ENCODE measurements around the gene MAN1A1. TPM values are rescaled to one million over a fixed set of nuclear protein-coding genes. Genes with fewer than 3 reads are reported as not detected.
A peak's percentile ranks its signal among the peaks of the same experiment; 100 is the strongest.

Gene MAN1A1
- total RNA-seq, 6 experiments from 2014 or later, result 109 to 191 (median 139) TPM

- Histone ChIP-seq H3K27ac (no peak overlapping the region), H3K27me3 (no peaks in the 10 kb centered on the region), H3K4me1 (peaks cover 0 to 25% (median 9%) of the 10 kb centered on the region in 4 donors), H3K4me3 (no peak overlapping the region), H3K36me3 (peaks cover 0 to 6% (median 0%) of the 10 kb centered on the region in 4 donors), H3K9me3 (no peaks in the 10 kb centered on the region)
- TF ChIP-seq POLR2A (IDR thresholded peaks at IDR 0.05), result no peak
- TF ChIP-seq, protein P1, sequence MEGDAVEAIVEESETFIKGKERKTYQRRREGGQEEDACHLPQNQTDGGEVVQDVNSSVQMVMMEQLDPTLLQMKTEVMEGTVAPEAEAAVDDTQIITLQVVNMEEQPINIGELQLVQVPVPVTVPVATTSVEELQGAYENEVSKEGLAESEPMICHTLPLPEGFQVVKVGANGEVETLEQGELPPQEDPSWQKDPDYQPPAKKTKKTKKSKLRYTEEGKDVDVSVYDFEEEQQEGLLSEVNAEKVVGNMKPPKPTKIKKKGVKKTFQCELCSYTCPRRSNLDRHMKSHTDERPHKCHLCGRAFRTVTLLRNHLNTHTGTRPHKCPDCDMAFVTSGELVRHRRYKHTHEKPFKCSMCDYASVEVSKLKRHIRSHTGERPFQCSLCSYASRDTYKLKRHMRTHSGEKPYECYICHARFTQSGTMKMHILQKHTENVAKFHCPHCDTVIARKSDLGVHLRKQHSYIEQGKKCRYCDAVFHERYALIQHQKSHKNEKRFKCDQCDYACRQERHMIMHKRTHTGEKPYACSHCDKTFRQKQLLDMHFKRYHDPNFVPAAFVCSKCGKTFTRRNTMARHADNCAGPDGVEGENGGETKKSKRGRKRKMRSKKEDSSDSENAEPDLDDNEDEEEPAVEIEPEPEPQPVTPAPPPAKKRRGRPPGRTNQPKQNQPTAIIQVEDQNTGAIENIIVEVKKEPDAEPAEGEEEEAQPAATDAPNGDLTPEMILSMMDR (IDR thresholded peaks at IDR 0.05), result no peak
- peak; percentile 54 to 67 (median 58) for ATAC-seq
- no peak for DNase-seq
- intact Hi-C loops (cut with DNase I), result no loop called here
- WGBS (ENCODE audit: insufficient coverage, low coverage, low lambda C conversion rate, missing lambda C conversion rate), result 88% methylated on average over 4 of the region's 4 CpGs
Observed at GRCh38 chr6:119328892-119329793, 20.4 kb downstream of the MAN1A1 start.

- H3K36me3 ChIP-seq, result peaks cover 0 to 6% (median 0%) of the 10 kb centered on the region in 4 donors
- no peaks in the 10 kb centered on the region for H3K9me3 ChIP-seq
- 66% methylated on average over 2 of the region's 2 CpGs for WGBS (ENCODE audit: insufficient coverage, low coverage, low lambda C conversion rate, missing lambda C conversion rate)
- H3K27me3 ChIP-seq, result no peaks in the 10 kb centered on the region
- no peak for DNase-seq
- peaks cover 0 to 18% (median 9%) of the 10 kb centered on the region in 4 donors for H3K4me1 ChIP-seq
- intact Hi-C loops (cut with DNase I), result no loop called here
- H3K27ac ChIP-seq, result no peak overlapping the region
- ATAC-seq, result no peak
- H3K4me3 ChIP-seq, result no peak overlapping the region
- TF ChIP-seq, protein P1 (IDR thresholded peaks at IDR 0.05), result no peak
- TF ChIP-seq POLR2A (IDR thresholded peaks at IDR 0.05), result no peak
Observed at GRCh38 chr6:119328254-119328653, 21.3 kb downstream of the MAN1A1 start.

- Histone ChIP-seq H3K27ac (no peak overlapping the region), H3K36me3 (peaks cover 0 to 6% (median 0%) of the 10 kb centered on the region in 4 donors), H3K4me1 (peaks cover 0 to 19% (median 10%) of the 10 kb centered on the region in 4 donors), H3K4me3 (no peak overlapping the region), H3K9me3 (no peaks in the 10 kb centered on the region), H3K27me3 (no peaks in the 10 kb centered on the region)
- ATAC-seq (no peak), DNase-seq (no peak)
- TF ChIP-seq, protein P1 (IDR thresholded peaks at IDR 0.05), result no peak
- TF ChIP-seq POLR2A (IDR thresholded peaks at IDR 0.05), result no peak
- intact Hi-C loops (cut with DNase I), result no loop called here
- 92% methylated on average over 2 of the region's 2 CpGs for WGBS (ENCODE audit: insufficient coverage, low coverage, low lambda C conversion rate, missing lambda C conversion rate)
Observed at GRCh38 chr6:119327810-119328209, 21.8 kb downstream of the MAN1A1 start.

DNA sequence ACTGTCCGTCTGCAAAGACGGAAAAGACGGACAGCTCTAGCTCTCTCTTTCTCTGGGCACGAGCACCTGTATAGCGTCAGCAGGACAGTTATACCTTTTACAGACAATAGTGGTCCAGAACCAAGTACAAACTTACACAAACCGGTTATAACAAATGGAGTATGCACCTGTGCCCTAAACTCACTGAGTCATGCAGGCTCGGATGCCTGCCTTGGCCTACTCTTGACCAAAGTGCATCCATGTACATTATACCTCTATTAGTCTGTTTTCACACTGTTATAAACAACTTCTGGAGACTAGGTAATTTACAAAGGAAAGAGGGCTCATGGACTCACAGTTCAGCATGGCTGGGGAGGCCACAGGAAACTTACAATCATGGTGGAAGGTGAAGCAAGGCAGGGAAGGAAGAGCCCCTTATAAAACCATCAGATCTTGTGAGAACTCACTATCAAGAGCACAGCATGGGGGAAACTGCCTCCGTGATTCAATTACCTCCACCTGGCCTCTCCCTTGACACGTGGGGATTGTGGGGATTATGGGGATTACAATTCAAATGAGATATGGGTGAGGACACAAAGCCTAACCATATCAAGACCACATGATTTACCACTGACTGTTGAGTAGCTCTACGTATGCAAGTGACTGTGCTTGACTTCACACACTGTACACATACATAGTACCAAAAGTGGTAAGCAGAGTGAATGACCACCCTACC, 23.1 kb downstream of the MAN1A1 start:
- Histone ChIP-seq H3K27me3 (no peaks in the 10 kb centered on the region), H3K27ac (no peak overlapping the region), H3K9me3 (no peaks in the 10 kb centered on the region), H3K4me1 (peaks cover 0 to 22% (median 10%) of the 10 kb centered on the region in 4 donors), H3K4me3 (no peak overlapping the region), H3K36me3 (peaks cover 0 to 6% (median 0%) of the 10 kb centered on the region in 4 donors)
- WGBS (ENCODE audit: insufficient coverage, low coverage, low lambda C conversion rate, missing lambda C conversion rate), result 88% methylated on average over 4 of the region's 10 CpGs
- ATAC-seq (no peak), DNase-seq (no peak)
- intact Hi-C loops (cut with DNase I), result no loop called here
- TF ChIP-seq, protein P1 (IDR thresholded peaks at IDR 0.05), result no peak
- no peak for TF ChIP-seq POLR2A (IDR thresholded peaks at IDR 0.05)

Measured in right lobe of liver (tissue), 6 donors.